ENCODE results near the gene KLHL7. TPM values are rescaled to one million over a fixed set of nuclear protein-coding genes. Genes with fewer than 3 reads are reported as not detected.

The KLHL7 gene
- total RNA-seq, 1 donor from 2014 or later = 38.7 TPM

DNA sequence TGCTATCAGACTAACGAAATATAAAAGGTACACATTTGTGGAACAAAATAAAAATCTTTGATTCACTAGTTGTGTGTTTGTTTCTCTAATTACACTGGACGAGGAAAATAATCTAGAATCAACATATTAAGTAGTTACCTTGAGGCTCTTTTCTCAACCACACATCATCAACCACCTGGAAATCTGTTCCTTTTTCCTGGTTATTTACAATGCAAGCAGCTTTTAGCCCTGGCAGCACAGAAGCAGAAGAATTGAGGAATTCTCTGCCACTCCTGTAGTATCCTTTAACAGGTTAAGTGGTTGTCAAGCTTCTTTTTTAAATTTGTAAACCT is 100.0 kb downstream of the KLHL7 start:
- Mint-ChIP-seq H3K27ac (ENCODE audit: unreplicated experiment) (peak overlapping the region; percentile 19), H3K4me3 (ENCODE audit: unreplicated experiment) (no peak overlapping the region), H3K9me3 (ENCODE audit: unreplicated experiment) (no peaks in the 10 kb centered on the region), H3K27me3 (ENCODE audit: low read depth, unreplicated experiment) (peaks cover 15% of the 10 kb centered on the region), H3K36me3 (ENCODE audit: low read depth, unreplicated experiment) (peaks cover 4% of the 10 kb centered on the region), H3K4me1 (ENCODE audit: low read depth, unreplicated experiment) (no peaks in the 10 kb centered on the region)
- peak overlapping the region; percentile 94 for H2AFZ ChIP-seq (ENCODE audit: low read depth, low read length)
- H3K79me2 ChIP-seq (ENCODE audit: insufficient read depth, low read length) = no peaks in the 10 kb centered on the region
- no peaks in the 10 kb centered on the region for H3K27me3 ChIP-seq (ENCODE audit: insufficient read depth, low read length)
- no peak overlapping the region for H3K4me3 ChIP-seq (ENCODE audit: insufficient read depth, low read depth, low read length)
- H3K9ac ChIP-seq (ENCODE audit: low read length) = no peak overlapping the region
- H3K36me3 ChIP-seq (ENCODE audit: insufficient read depth, low read length) = peaks cover 4% of the 10 kb centered on the region
- DNase-seq (ENCODE audit: low read depth) (no peak), FAIRE-seq (no peak)
- H3K4me1 ChIP-seq (ENCODE audit: insufficient read depth, low read length) = no peaks in the 10 kb centered on the region
- H3K27ac ChIP-seq (ENCODE audit: low read depth, low read length) = no peak overlapping the region
- TF ChIP-seq EZH2 (IDR thresholded peaks at IDR 0.05; ENCODE audit: insufficient read depth, low read length) = no peak
- TF ChIP-seq, protein P1, sequence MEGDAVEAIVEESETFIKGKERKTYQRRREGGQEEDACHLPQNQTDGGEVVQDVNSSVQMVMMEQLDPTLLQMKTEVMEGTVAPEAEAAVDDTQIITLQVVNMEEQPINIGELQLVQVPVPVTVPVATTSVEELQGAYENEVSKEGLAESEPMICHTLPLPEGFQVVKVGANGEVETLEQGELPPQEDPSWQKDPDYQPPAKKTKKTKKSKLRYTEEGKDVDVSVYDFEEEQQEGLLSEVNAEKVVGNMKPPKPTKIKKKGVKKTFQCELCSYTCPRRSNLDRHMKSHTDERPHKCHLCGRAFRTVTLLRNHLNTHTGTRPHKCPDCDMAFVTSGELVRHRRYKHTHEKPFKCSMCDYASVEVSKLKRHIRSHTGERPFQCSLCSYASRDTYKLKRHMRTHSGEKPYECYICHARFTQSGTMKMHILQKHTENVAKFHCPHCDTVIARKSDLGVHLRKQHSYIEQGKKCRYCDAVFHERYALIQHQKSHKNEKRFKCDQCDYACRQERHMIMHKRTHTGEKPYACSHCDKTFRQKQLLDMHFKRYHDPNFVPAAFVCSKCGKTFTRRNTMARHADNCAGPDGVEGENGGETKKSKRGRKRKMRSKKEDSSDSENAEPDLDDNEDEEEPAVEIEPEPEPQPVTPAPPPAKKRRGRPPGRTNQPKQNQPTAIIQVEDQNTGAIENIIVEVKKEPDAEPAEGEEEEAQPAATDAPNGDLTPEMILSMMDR (IDR thresholded peaks at IDR 0.05; ENCODE audit: insufficient read depth, low read depth, low read length) = no peak
- peaks cover 2% of the 10 kb centered on the region for H3K9me3 ChIP-seq (ENCODE audit: insufficient read depth, low read depth, low read length)
- H3K4me2 ChIP-seq (ENCODE audit: low read length) = peak overlapping the region; percentile 76
- no peaks in the 10 kb centered on the region for H4K20me1 ChIP-seq (ENCODE audit: insufficient read depth, low read length)

DNA sequence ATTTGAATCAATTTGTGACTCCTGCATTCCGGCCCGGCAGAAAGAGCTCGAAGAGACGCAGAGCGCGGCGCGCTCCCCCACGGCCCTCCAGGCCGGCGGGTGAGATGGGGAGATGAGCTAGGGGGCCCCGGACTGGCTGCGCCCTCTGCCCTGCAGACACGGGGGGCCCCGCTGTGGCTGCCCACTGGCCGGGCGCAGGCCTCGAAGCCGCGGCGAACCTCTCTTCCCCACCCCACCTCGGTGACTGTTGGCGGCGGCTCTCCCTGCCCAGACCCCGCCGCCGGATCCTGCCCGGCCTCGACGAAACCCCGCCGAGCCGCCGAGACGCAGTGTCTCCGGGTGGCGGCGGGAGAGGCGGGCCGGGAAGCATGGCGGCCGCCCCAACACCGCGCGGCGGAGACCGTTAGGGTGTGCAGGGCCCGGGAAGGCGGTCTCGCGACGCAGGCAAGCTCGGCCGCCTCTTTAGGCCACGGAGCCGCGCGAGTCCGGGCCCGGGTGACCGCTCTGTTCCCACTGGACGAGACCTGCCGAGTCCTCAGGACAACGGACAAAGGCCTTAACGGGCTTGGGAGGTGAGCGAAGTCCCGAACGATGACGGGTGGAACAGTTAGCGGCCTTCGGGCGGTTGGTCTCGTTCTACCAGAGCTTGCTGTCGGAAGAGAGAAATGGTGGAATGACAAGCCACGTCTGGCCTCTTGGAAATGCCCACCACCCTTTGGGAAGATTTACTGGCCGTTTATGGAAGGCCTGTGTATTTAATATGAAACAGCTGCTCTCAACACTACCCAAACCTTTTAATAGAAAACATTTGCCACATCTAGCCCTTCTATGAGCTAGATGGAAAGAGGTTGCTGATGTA is 100.6 kb downstream of the KLHL7 start:
- H3K4me3 Mint-ChIP-seq (ENCODE audit: unreplicated experiment) = no peak overlapping the region
- no peaks in the 10 kb centered on the region for H3K4me1 ChIP-seq (ENCODE audit: insufficient read depth, low read length)
- FAIRE-seq = no peak
- peaks cover 20% of the 10 kb centered on the region for H3K27me3 Mint-ChIP-seq (ENCODE audit: low read depth, unreplicated experiment)
- H3K9ac ChIP-seq (ENCODE audit: low read length) = peak overlapping the region; percentile 35
- H3K27ac Mint-ChIP-seq (ENCODE audit: unreplicated experiment) = peak overlapping the region; percentile 19
- peak overlapping the region; percentile 31 for H3K4me3 ChIP-seq (ENCODE audit: insufficient read depth, low read depth, low read length)
- H2AFZ ChIP-seq (ENCODE audit: low read depth, low read length) = peak overlapping the region; percentile 94
- no peaks in the 10 kb centered on the region for H3K9me3 Mint-ChIP-seq (ENCODE audit: unreplicated experiment)
- H3K4me1 Mint-ChIP-seq (ENCODE audit: low read depth, unreplicated experiment) = no peaks in the 10 kb centered on the region
- peak overlapping the region; percentile 76 for H3K4me2 ChIP-seq (ENCODE audit: low read length)
- no peaks in the 10 kb centered on the region for H3K79me2 ChIP-seq (ENCODE audit: insufficient read depth, low read length)
- DNase-seq (ENCODE audit: low read depth) = no peak
- TF ChIP-seq, protein P1 (IDR thresholded peaks at IDR 0.05; ENCODE audit: insufficient read depth, low read depth, low read length) = no peak
- peak; percentile 52 for TF ChIP-seq EZH2 (IDR thresholded peaks at IDR 0.05; ENCODE audit: insufficient read depth, low read length)
- H3K36me3 Mint-ChIP-seq (ENCODE audit: low read depth, unreplicated experiment) = peaks cover 4% of the 10 kb centered on the region
- H3K27ac ChIP-seq (ENCODE audit: low read depth, low read length) = no peak overlapping the region
- no peaks in the 10 kb centered on the region for H3K27me3 ChIP-seq (ENCODE audit: insufficient read depth, low read length)
- no peaks in the 10 kb centered on the region for H4K20me1 ChIP-seq (ENCODE audit: insufficient read depth, low read length)
- peaks cover 2% of the 10 kb centered on the region for H3K9me3 ChIP-seq (ENCODE audit: insufficient read depth, low read depth, low read length)
- no peaks in the 10 kb centered on the region for H3K36me3 ChIP-seq (ENCODE audit: insufficient read depth, low read length)

GRCh38 chr7:23207021-23207420 is 101.4 kb downstream of the KLHL7 start:
- Mint-ChIP-seq H3K27ac (ENCODE audit: unreplicated experiment) (no peak overlapping the region), H3K4me3 (ENCODE audit: unreplicated experiment) (no peak overlapping the region), H3K27me3 (ENCODE audit: low read depth, unreplicated experiment) (peaks cover 21% of the 10 kb centered on the region), H3K4me1 (ENCODE audit: low read depth, unreplicated experiment) (no peaks in the 10 kb centered on the region), H3K36me3 (ENCODE audit: low read depth, unreplicated experiment) (peaks cover 2% of the 10 kb centered on the region), H3K9me3 (ENCODE audit: unreplicated experiment) (no peaks in the 10 kb centered on the region)
- H3K79me2 ChIP-seq (ENCODE audit: insufficient read depth, low read length) = no peaks in the 10 kb centered on the region
- peaks cover 2% of the 10 kb centered on the region for H3K9me3 ChIP-seq (ENCODE audit: insufficient read depth, low read depth, low read length)
- DNase-seq (ENCODE audit: low read depth) (no peak), FAIRE-seq (no peak)
- TF ChIP-seq EZH2 (IDR thresholded peaks at IDR 0.05; ENCODE audit: insufficient read depth, low read length) = no peak
- TF ChIP-seq, protein P1 (IDR thresholded peaks at IDR 0.05; ENCODE audit: insufficient read depth, low read depth, low read length) = no peak
- H3K4me1 ChIP-seq (ENCODE audit: insufficient read depth, low read length) = no peaks in the 10 kb centered on the region
- H3K4me2 ChIP-seq (ENCODE audit: low read length) = no peak overlapping the region
- H3K4me3 ChIP-seq (ENCODE audit: insufficient read depth, low read depth, low read length) = no peak overlapping the region
- H3K36me3 ChIP-seq (ENCODE audit: insufficient read depth, low read length) = no peaks in the 10 kb centered on the region
- H3K27ac ChIP-seq (ENCODE audit: low read depth, low read length) = no peak overlapping the region
- no peaks in the 10 kb centered on the region for H3K27me3 ChIP-seq (ENCODE audit: insufficient read depth, low read length)
- no peak overlapping the region for H2AFZ ChIP-seq (ENCODE audit: low read depth, low read length)
- H4K20me1 ChIP-seq (ENCODE audit: insufficient read depth, low read length) = no peaks in the 10 kb centered on the region
- no peak overlapping the region for H3K9ac ChIP-seq (ENCODE audit: low read length)

All from astrocyte (in vitro differentiated cells and primary cell).